DND-41 (cell line): ENCODE data around the gene GSS.

Experiments used
- CTCF ChIP-seq: IDR thresholded peaks from 2 replicates; pipeline ENCODE4 v1.5.1; 2012; ENCODE audit warnings: borderline replicate concordance, low read length, moderate library complexity, mild to moderate bottlenecking; ENCODE audit not compliant: poor library complexity, severe bottlenecking; ENCODE audit errors: extremely low read depth
- EZH2 ChIP-seq: IDR thresholded peaks from 3 replicates; pipeline ENCODE4 v1.6.1; 2012; ENCODE audit warnings: borderline replicate concordance, low read depth, mild to moderate bottlenecking, moderate library complexity, low read length, inconsistent platforms; ENCODE audit not compliant: severe bottlenecking

GRCh38 chr20:34983089-34983820 lies 27.6 kb upstream of the GSS start:
- TF ChIP-seq CTCF, result no peak
- no peak for TF ChIP-seq EZH2
